Sigmoid colon (tissue), 3 donors: Measurements from ENCODE around the gene ANKHD1.

Experiments
- CTCF ChIP-seq, 4 experiments: fragments of 450-650 bp in 3 of 4; fragments of 200-600 bp in 1 of 4; IDR thresholded peaks; one replicate each; pipeline ENCODE4 v1.5.1; 2016 to 2019; ENCODE audit warnings: antibody characterized with exemption in 4 of 4, mild to moderate bottlenecking in 3 of 4, moderate library complexity in 2 of 4
- POLR2A ChIP-seq, 2 donors: fragments of 450-650 bp; IDR thresholded peaks; one replicate each; pipeline ENCODE4 v1.6.1; 2016; ENCODE audit warnings: antibody characterized with exemption in 2 of 2, mild to moderate bottlenecking in 2 of 2, moderate library complexity in 2 of 2

- no peak for TF ChIP-seq CTCF (IDR thresholded peaks at IDR 0.05)
- TF ChIP-seq POLR2A (IDR thresholded peaks at IDR 0.05) = no peak
Observed at GRCh38 chr5:140553657-140554056, 152.0 kb downstream of the ANKHD1 start.
